Hematopoietic multipotent progenitor cell treated with erythropoietin and hydrocortisone succinate and interleukin-3 and kit ligand, for 15 days (in vitro differentiated cells): ENCODE data around the gene TNFAIP8L2.
"Not testable (repeated sequence)": the region's sequence is repeated elsewhere in the genome, so short reads cannot be mapped to it uniquely, and the experiment has no call there.

Experiments
- DNase-seq: peaks from one replicate; pipeline ENCODE4 v3.0.0-alpha.2; 2015; ENCODE audit warnings: low spot score

The TNFAIP8L2 gene

GRCh38 chr1:151189637-151190445 is 33.4 kb downstream of the TNFAIP8L2 start, which contains the start of gene VPS72:
Gene VPS72 (minus strand): TSS chr1:151190197. CDS start chr1:151190121, 76 bp downstream.
- peak; percentile 83 for DNase-seq

DNA sequence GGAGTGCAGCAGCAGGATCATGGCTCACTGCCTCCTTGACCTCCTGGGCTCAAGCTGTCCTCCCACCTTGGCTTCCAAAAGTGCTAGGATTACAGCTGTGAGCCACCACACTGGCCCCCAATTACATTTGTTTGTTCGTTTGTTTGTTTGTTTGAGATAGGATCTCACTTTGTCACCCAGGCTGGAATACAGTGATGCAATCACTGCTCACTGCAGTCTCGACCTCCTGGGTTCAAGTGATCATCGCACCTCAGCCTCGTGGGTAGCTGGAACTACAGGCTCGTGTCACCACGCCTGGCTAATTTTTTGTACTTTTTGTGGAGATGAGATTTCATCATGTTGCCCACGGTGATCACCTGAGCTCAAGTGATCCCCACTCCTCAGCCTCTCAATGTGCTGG is 35.6 kb downstream of the TNFAIP8L2 start:
- DNase-seq, result no peak

- no peak for DNase-seq
These were observed 36.9 kb downstream of the TNFAIP8L2 start for GRCh38 chr1:151193304-151193703.

DNA sequence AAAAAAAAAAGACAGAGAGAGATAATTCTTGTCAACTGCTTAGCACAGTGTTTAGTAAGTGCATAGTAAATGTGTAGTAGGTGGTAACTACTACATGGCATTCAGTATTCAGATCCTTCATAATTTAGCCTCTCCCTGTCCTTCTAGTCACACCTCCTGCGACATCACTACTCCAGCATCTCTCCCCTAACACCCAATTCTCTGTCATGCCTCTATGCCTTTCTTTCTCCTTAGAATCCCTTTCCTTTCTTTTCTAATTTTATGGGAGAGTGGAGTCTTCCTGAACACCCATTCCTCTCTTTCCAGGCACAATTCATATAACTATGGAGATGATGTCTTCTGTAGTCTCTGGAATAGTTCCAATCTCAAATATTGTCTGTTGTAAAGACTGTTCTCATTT is 37.4 kb downstream of the TNFAIP8L2 start:
- no peak for DNase-seq

DNA sequence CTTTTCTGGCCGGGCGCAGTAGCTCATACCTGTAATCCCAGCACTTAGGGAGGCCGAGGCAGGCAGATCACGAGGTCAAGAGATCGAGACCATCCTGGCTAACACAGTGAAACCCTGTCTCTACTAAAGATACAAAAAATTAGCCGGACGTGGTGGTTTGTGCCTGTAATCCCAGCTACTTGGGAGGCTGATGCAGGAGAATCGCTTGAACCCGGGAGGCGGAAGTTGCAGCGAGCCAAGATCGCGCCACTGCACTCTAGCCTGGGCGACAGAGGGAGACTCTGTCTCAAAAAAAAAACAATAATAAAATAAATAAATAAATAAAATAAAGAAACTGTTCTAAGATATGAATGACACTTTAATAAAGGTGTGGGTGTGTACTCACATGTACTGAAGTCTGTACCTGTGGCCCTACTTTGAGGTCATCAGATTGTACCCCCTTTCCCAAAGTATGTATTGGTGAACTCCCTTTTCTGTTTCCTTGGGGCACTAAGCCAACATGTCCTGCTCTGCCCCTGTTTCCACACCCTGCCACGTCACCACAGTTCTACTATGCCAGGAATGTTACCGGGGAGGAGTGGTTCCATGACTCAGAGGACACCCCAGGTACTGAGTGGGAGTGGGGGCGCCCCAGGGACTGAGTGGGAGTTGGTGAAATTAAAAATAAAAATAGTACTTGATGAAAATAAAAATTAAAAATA is 38.6 kb downstream of the TNFAIP8L2 start:
- DNase-seq, result peak; percentile 75

DNA sequence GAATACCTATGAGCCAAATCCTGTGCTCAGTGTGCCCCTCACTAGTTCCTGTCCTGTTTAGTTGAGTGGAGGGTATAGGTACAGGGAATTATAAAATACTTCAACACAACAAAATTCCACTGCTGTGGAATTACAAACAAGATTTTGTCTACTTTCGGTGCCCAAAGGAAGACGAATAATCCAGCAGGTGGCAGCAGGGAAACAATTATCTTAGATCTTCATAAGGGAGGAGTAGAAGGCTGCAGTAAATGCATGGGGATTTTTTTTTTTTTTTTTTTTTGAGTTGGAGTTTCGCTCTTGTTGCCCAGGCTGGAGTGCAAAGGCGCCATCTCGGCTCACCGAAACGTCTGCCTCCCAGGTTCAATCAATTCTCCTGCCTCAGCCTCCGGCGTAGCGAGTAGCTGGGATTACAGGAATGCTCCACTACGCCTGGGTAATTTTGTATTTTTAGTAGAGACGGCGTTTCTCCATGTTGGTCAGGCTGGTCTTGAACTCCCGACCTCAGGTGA is 39.9 kb downstream of the TNFAIP8L2 start:
- DNase-seq, result peak; percentile 80

- DNase-seq, result no peak
These were observed 41.4 kb downstream of the TNFAIP8L2 start for GRCh38 chr1:151197863-151198253.

DNA sequence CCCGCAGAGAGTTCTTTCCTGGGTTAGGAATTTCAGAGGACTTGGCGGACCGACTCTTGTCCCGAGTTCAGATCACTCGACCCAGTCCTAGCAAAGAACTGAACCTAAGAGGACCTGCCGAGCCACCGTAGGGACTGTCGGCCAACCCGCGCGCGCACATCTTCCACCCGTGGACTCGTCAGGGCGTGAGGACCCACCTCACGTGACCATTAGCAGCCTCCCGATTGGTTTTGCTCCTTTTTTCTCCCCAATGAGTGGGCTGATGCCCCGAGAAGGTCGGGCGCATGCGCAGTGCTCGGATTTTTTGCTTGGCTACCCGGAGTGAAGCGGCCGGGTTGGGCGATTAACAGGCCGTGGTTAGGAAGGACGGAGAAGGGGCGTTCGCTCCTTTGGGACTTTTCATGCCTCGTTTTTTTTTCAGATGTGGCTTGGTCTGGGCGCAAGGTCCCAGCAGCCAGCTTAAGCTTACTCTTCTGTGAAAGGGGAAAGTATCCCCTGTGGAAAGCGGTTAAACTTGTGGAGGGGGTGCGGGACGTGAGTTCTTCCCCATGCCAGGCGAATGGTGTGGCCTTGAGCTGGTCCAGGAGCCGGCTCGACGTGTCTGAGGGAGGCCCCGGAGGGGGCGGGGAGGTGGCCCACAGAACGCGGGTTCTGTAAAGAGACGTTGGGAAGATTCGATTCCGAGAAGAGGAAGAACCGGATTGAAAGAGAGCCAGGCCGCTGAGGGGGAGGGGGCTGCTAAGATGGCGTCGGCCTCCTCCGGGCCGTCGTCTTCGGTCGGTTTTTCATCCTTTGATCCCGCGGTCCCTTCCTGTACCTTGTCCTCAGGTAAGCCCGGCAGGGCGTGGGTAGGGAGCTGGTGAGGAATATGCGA is 42.0 kb downstream of the TNFAIP8L2 start, which contains the start of gene PIP5K1A:
Gene PIP5K1A, plus strand, starts transcription at position 299 of the 874 bp plus-strand sequence. Its CDS starts 445 bp downstream, at position 744.
- peak; percentile 97 for DNase-seq

- no peak for DNase-seq
These were observed 43.6 kb downstream of the TNFAIP8L2 start for GRCh38 chr1:151199873-151200581.

DNA sequence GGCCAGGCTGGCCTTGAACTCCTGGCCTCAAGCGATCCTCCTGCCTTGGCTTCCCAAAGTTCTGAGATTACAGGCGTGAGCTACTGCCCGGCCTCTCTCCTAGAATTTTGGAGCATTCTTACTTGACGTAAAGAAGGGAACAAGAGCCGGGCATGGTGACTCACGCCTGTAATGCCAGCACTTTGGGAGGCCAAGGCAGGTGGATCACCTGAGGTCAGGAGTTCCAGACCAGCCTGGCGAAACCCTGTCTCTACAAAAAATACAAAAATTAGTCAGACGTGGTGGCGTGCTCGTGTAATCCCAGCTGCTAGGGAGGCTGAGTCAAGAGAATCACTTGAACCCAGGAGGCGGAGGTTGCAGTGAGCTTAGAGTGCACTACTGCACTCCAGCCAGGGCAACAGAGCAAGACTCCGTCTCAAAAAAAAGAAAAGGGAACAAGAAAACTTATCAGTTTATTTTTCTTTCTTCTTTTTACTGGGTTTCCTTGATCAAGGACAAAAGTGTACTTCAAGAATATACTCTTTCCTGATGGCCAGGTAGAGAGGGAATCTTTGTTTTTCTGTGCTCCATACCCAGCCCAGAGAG is 49.0 kb downstream of the TNFAIP8L2 start:
- not testable (repeated sequence) for DNase-seq
